ENCODE results near the gene KDM5B.

Gene KDM5B

GRCh38 chr1:202807926-202808757, at the start of gene KDM5B:
KDM5B (minus strand) TSS chr1:202808421; CDS start chr1:202808305, 116 bp downstream.
- peak within 1 kb of the TSS; percentile 87 for H3K4me3 ChIP-seq (ENCODE audit: low read length)
- TF ChIP-seq, protein P1, sequence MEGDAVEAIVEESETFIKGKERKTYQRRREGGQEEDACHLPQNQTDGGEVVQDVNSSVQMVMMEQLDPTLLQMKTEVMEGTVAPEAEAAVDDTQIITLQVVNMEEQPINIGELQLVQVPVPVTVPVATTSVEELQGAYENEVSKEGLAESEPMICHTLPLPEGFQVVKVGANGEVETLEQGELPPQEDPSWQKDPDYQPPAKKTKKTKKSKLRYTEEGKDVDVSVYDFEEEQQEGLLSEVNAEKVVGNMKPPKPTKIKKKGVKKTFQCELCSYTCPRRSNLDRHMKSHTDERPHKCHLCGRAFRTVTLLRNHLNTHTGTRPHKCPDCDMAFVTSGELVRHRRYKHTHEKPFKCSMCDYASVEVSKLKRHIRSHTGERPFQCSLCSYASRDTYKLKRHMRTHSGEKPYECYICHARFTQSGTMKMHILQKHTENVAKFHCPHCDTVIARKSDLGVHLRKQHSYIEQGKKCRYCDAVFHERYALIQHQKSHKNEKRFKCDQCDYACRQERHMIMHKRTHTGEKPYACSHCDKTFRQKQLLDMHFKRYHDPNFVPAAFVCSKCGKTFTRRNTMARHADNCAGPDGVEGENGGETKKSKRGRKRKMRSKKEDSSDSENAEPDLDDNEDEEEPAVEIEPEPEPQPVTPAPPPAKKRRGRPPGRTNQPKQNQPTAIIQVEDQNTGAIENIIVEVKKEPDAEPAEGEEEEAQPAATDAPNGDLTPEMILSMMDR (IDR thresholded peaks at IDR 0.05; ENCODE audit: insufficient read depth, low read depth, low read length, missing control alignments) = no peak
- DNase-seq (ENCODE audit: low read depth) = peak; percentile 83

GRCh38 chr1:202857136-202857610, 49.0 kb upstream of the KDM5B start:
- TF ChIP-seq, protein P1 (IDR thresholded peaks at IDR 0.05; ENCODE audit: insufficient read depth, low read depth, low read length, missing control alignments) = no peak
- DNase-seq (ENCODE audit: low read depth) = no peak
- H3K4me3 ChIP-seq (ENCODE audit: low read length) = no peak overlapping the region

- TF ChIP-seq, protein P1 (IDR thresholded peaks at IDR 0.05; ENCODE audit: insufficient read depth, low read depth, low read length, missing control alignments) = no peak
- DNase-seq (ENCODE audit: low read depth) = no peak
These were observed 47.8 kb upstream of the KDM5B start for GRCh38 chr1:202856014-202856413.

DNA sequence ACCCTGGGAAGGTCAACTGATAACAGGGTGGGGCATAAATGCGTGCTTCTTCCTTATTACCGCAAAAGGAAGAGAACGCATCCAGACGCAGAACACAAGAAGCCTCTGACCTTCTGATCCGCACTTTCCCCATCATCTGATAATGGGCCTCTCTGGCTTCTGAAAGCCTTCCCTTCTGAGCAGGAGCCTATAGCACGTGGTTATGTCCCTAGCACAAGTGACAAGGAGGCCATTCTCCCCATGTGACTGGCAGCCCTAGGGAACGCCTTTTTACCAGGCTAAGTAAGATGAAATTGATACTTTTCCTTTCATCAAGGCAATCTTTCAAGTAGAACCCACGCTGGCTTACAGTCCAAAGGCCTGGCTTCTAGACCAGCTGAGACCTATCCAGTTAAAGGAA, 46.6 kb upstream of the KDM5B start:
- H3K4me3 ChIP-seq (ENCODE audit: low read length) = no peak overlapping the region
- no peak for DNase-seq (ENCODE audit: low read depth)
- TF ChIP-seq, protein P1 (IDR thresholded peaks at IDR 0.05; ENCODE audit: insufficient read depth, low read depth, low read length, missing control alignments) = no peak

More at GRCh38 chr1:202856014-202856413, 47.8 kb upstream of the KDM5B start:
- H3K4me3 ChIP-seq (ENCODE audit: low read length) = no peak overlapping the region

- TF ChIP-seq, protein P1 (IDR thresholded peaks at IDR 0.05; ENCODE audit: insufficient read depth, low read depth, low read length, missing control alignments) = peak; percentile 90
- no peak overlapping the region for H3K4me3 ChIP-seq (ENCODE audit: low read length)
- peak; percentile 83 for DNase-seq (ENCODE audit: low read depth)
These were observed 44.1 kb upstream of the KDM5B start for GRCh38 chr1:202852163-202852904.

GRCh38 chr1:202850593-202851362, 42.6 kb upstream of the KDM5B start:
- TF ChIP-seq, protein P1 (IDR thresholded peaks at IDR 0.05; ENCODE audit: insufficient read depth, low read depth, low read length, missing control alignments) = no peak
- no peak for DNase-seq (ENCODE audit: low read depth)
- H3K4me3 ChIP-seq (ENCODE audit: low read length) = no peak overlapping the region
